ENCODE results near the gene RAPSN. TPM values are rescaled to one million over a fixed set of nuclear protein-coding genes. Genes with fewer than 3 reads are reported as not detected.
A peak's percentile ranks its signal among the peaks of the same experiment; 100 is the strongest.

The RAPSN gene
- total RNA-seq, 6 experiments from 2014 or later = 0.15 to 0.49 (median 0.25) TPM; not detected in 3

- intact Hi-C loops (cut with DNase I) = no loop called here
- peak in 1 of 3 donors; percentile 61 for DNase-seq
- H3K27ac ChIP-seq = peak overlapping the region; percentile 78 to 95 (median 92)
These were observed 53.5 kb downstream of the RAPSN start for GRCh38 chr11:47395223-47396048.

GRCh38 chr11:47394322-47395222, 54.4 kb downstream of the RAPSN start:
- 66% methylated on average over 5 of the region's 39 CpGs for WGBS (ENCODE audit: insufficient coverage, low coverage, low lambda C conversion rate, missing lambda C conversion rate)
- Histone ChIP-seq H3K27me3 (no peaks in the 10 kb centered on the region), H3K27ac (peak overlapping the region; percentile 78 to 95 (median 92)), H3K9me3 (no peaks in the 10 kb centered on the region), H3K4me1 (no peaks in the 10 kb centered on the region), H3K36me3 (no peaks in the 10 kb centered on the region), H3K4me3 (peak overlapping the region in 1 of 3 donors; percentile 12)
- ATAC-seq = peak; percentile 60 to 65 (median 62)
- peak; percentile 73 to 84 (median 74) for DNase-seq
- intact Hi-C loops (cut with DNase I) = no loop called here
- TF ChIP-seq CTCF (IDR thresholded peaks at IDR 0.05) (no peak), POLR2A (IDR thresholded peaks at IDR 0.05) (peak; percentile 33)

More at GRCh38 chr11:47395223-47396048, 53.5 kb downstream of the RAPSN start:
- peaks cover 0 to 2% (median 0%) of the 10 kb centered on the region in 4 donors for H3K4me1 ChIP-seq
- no peaks in the 10 kb centered on the region for H3K9me3 ChIP-seq
- ATAC-seq = no peak
- 63% methylated on average over 8 of the region's 25 CpGs for WGBS (ENCODE audit: insufficient coverage, low coverage, low lambda C conversion rate, missing lambda C conversion rate)
- H3K36me3 ChIP-seq = no peaks in the 10 kb centered on the region
- H3K4me3 ChIP-seq = peak overlapping the region in 1 of 3 donors; percentile 12
- no peak for TF ChIP-seq CTCF (IDR thresholded peaks at IDR 0.05)
- TF ChIP-seq POLR2A (IDR thresholded peaks at IDR 0.05) = no peak
- no peaks in the 10 kb centered on the region for H3K27me3 ChIP-seq

GRCh38 chr11:47394050-47394321, 55.0 kb downstream of the RAPSN start:
- Histone ChIP-seq H3K36me3 (no peaks in the 10 kb centered on the region), H3K4me1 (no peaks in the 10 kb centered on the region), H3K9me3 (no peaks in the 10 kb centered on the region), H3K4me3 (peak overlapping the region in 1 of 3 donors; percentile 12), H3K27me3 (no peaks in the 10 kb centered on the region), H3K27ac (peak overlapping the region; percentile 78 to 95 (median 92))
- TF ChIP-seq POLR2A (IDR thresholded peaks at IDR 0.05) (no peak), CTCF (IDR thresholded peaks at IDR 0.05) (no peak)
- whole genome bisulfite sequencing (ENCODE audit: insufficient coverage, low coverage, low lambda C conversion rate, missing lambda C conversion rate) = no CpG with 5 or more reads among the region's 9 CpGs
- intact Hi-C loops (cut with DNase I) = no loop called here
- peak; percentile 5 to 27 (median 22) for ATAC-seq
- peak in 2 of 3 donors; percentile 57 to 68 for DNase-seq

- WGBS (ENCODE audit: insufficient coverage, low coverage, low lambda C conversion rate, missing lambda C conversion rate) = 45% methylated on average over 4 of the region's 20 CpGs
- H3K4me3 ChIP-seq = no peak overlapping the region
These were observed 55.5 kb downstream of the RAPSN start for GRCh38 chr11:47393163-47394049.

More at GRCh38 chr11:47393163-47394049, 55.5 kb downstream of the RAPSN start:
- H3K27ac ChIP-seq = peak overlapping the region; percentile 78 to 95 (median 92)
- ATAC-seq (peak; percentile 21 to 37 (median 26)), DNase-seq (peak in 2 of 3 donors; percentile 51 to 72)
- intact Hi-C loops (cut with DNase I) = no loop called here
- H3K4me1 ChIP-seq = no peaks in the 10 kb centered on the region
- no peaks in the 10 kb centered on the region for H3K27me3 ChIP-seq
- TF ChIP-seq POLR2A (IDR thresholded peaks at IDR 0.05) (no peak), CTCF (IDR thresholded peaks at IDR 0.05) (no peak)
- H3K36me3 ChIP-seq = no peaks in the 10 kb centered on the region
- H3K9me3 ChIP-seq = no peaks in the 10 kb centered on the region

All from right lobe of liver (tissue), 6 donors.